ENCODE results near the gene SYT8.
"Not testable (repeated sequence)": the region's sequence is repeated elsewhere in the genome, so short reads cannot be mapped to it uniquely, and the experiment has no call there.

The SYT8 gene

DNA sequence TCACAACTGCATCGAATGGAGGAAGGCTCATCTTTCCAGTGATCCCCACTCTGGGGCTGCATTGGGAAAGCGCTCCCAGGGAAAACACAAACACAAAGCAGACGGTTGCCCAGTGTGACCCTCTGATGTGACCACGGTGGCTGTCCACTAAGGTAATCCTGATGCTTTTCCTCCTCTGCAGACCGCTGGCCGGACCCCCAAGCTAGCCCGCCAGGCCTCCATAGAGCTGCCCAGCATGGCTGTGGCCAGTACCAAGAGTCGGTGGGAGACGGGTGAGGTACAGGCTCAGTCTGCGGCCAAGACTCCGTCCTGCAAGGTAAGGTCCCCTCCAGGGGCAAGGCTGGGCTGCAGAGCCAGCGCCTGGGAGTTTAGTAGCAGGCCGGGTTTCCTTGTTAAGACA lies 51.8 kb downstream of the SYT8 start:
- H3K4me1 ChIP-seq (ENCODE audit: control insufficient read depth, insufficient read depth, low read length); H3K9ac ChIP-seq (ENCODE audit: low read length); H3K4me3 ChIP-seq (ENCODE audit: low read length); H3K9me3 ChIP-seq (ENCODE audit: control insufficient read depth, low read length); H3K27me3 ChIP-seq (ENCODE audit: control insufficient read depth, insufficient read depth, low read length); H3K36me3 ChIP-seq (ENCODE audit: control insufficient read depth, insufficient read depth, low read length): not testable (repeated sequence)

All from mucosa of stomach (tissue), 1 donor.